ENCODE results near the gene SLC15A3.
"Not testable (repeated sequence)": the region's sequence is repeated elsewhere in the genome, so short reads cannot be mapped to it uniquely, and the experiment has no call there.

The SLC15A3 gene

DNA sequence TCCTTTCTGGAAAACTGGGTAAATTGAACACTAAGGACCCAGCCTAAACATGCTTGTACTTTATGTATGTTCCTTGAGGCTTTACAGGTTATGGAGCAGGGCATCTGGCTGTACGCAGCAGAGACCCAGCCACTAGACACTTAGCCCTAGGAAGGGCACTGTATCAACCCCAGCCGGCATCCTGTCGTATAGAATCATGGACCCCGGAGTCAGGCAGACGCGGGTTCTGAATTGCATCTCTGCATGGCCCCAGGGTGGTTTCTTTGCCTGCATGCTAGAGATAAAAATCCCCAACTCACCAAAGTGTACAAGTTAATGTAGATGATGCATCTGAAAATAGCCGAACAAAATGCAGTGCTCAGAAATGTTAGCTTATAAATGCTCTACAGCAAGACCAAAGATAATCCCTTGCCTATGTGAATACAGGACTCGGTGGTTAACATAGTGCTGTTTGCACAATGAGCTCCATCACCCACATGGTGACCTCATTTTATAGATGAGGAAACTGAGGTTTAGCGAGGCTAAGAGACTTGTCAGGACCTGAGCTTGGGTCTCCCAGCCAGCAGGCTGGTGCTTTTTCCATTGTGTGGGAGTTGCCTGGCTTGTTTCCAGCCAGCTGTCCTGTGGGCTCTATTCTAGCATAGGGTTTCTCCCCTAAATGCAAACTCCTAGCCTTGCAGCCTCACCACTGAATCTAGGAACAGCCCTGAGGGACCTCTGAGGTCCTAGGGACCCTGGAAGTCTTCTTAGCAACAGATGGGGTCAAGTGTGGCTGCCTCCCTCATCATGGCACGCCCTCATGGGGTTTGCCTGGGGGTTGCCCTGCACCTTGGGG lies 26.8 kb upstream of the SLC15A3 start:
- in situ Hi-C loops (cut with MboI; ENCODE audit: low pct_unique_long_range_greater_than_20kb, low sequenced_read_pairs) = no loop called here
- DNase-seq = peak; percentile 79

DNA sequence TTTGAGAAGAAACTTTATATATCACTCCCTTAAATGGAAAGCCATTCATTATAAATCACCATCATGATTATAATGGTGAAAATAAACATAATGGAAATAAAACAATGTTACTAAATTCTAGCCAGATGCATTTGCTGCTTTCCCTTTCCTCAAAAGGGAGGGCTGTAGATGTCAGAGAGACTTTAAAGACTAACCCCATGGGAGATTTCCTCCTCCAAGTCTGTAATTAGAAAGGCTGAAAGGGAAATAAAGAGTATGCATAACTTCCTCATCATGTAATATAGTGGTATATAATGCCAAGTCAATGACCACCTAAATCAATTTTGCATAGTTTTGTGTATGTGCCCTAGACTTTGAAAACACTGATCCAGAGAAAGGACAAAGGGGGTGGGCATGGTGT lies 25.9 kb upstream of the SLC15A3 start:
- in situ Hi-C loops (cut with MboI; ENCODE audit: low pct_unique_long_range_greater_than_20kb, low sequenced_read_pairs) = no loop called here
- DNase-seq = no peak

DNA sequence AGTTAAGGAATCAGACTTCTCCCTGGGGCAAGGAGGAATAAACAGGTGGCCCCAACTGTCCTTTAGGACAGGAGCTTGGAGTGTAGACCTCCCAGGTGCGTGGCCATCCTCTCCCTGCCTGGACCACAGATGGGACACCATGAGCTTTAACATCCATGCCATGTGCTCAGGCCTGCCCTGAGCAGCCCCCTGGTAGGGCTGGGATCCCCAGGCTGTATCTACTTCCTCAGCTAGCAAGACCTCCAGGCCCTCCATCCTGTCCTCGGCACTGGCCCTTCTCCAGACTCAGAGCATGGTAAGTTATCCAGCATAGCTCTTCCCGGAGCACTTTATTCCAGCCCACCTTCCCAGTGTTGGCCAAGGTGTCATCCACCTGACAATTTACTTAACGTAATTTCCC lies 25.2 kb upstream of the SLC15A3 start:
- in situ Hi-C loops (cut with MboI; ENCODE audit: low pct_unique_long_range_greater_than_20kb, low sequenced_read_pairs) = no loop called here
- DNase-seq = no peak

DNA sequence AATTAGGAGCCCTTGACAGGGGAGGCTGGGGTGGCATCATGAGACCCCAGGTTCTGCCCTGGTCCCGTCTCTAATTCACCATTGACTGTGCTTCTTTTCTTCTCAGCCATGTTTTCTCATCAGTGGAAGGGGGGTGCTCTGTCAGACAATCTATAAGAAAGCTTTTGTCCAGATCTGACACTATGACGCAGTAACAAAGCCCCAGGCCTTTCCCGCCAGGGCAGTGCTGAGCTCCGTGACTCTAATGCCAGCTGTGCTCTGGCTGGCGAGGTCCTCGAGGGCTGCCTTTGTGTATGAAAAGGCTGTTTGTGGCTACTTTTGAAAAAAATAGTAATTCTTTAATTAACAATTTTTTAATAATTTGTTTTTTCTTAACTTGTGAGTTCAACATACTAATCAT lies 22.8 kb upstream of the SLC15A3 start:
- in situ Hi-C loops (cut with MboI; ENCODE audit: low pct_unique_long_range_greater_than_20kb, low sequenced_read_pairs) = no loop called here
- no peak for DNase-seq

DNA sequence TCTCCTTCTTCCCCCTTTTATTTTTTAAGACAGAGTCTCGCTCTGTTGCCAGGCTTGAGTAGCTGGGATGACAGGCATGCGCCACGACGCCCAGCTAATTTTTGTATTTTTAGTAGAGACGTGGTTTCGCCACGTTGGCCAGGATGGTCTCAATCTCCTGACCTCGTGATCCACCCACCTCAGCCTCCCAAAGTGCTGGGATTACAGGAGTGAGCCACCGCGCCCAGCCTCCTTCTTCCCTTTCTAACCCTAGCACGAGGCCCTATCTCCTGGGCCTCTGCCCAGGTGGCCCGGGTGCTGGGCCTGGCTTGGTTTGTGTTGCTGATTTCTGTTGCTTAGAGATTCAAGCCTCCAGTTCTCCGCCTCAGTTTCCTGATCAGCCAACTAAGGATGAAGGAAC lies 22.3 kb upstream of the SLC15A3 start:
- DNase-seq; in situ Hi-C loops (cut with MboI; ENCODE audit: low pct_unique_long_range_greater_than_20kb, low sequenced_read_pairs): not testable (repeated sequence)

DNA sequence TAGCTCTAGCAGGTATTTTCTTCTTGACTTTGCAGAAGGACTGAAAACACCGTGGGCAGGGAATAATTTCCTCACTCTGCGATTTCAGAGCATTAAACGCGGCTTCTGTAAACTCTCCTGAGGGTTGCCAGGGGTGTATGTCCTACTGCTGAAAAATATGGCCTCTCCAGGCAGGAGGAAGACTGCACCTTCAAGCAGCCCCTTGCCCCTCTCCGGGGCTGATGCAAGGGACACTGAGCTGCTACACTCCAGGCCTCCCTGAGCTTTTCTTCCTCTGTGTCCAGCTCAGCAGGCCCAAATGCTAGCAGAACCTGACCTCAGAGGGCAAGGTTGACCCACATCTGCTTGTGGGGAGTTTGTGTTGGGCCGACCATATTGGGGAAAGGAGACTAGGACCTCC lies 21.7 kb upstream of the SLC15A3 start:
- DNase-seq = no peak
- in situ Hi-C loops (cut with MboI; ENCODE audit: low pct_unique_long_range_greater_than_20kb, low sequenced_read_pairs) = no loop called here

DNA sequence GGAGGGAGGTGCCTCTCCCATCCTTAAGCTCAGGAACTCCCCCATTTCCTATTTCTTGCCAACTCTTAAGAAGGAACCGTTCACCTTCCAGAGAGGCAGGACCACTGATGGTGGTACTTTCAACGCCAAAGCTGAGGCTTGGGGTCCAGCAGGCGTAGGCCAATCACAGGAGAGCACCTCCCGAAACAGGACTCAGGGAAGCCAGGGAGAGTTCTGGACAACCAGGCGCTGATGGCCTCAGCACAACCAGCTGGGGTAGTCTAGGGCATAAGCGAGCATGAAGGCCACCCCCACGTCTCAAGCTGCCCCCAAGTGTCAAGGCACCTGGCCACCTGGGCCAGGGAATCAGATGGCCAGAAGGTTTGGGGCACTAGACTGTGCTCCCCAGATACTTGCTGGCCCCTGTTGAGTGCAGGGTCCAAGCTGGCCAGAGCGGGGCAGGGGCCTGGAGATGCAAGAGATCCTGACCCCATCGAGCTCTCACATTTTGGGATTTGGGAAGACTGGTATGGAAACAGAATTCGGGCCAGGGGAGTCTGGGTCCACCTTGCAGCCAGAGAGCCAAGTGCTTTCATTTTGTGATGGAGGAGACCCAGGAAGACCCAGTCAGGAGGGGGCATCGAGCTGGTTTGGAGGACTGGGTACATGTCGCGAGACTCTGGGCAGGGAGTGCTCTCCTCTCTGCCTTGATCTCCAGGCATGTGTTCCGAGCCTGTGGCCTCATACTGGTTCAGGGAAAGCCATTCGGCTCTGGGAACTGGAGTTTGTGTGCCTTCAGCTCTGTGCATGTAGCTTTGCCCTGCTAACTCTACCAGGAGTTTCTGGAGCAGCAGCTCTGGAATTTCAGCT lies 20.4 kb upstream of the SLC15A3 start:
- in situ Hi-C loops (cut with MboI; ENCODE audit: low pct_unique_long_range_greater_than_20kb, low sequenced_read_pairs) = no loop called here
- DNase-seq = no peak

DNA sequence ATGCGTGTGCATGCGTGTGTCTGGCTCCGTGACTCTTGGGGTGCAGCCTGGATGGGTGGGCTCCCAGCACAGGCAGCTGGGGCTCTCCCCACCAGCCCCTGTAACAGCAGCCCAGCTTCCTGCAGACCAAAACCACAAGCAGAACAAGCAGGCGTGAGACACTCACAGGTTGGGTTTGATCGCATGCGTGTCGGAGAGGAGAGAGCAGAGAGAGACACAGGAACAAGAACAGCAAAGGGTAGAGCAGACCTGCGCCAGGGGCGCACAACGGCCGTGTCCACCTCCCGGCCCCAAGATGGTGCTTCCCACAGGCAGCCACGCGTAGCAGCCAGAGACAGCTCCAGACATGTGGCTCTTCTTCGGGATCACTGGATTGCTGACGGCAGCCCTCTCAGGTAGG lies 19.5 kb upstream of the SLC15A3 start, which contains the start of gene CD6:
Gene CD6, plus strand, starts transcription at position 161 of the 400 bp plus-strand sequence. Its CDS starts 186 bp downstream, at position 347.
- in situ Hi-C loops (cut with MboI; ENCODE audit: low pct_unique_long_range_greater_than_20kb, low sequenced_read_pairs) = no loop called here
- DNase-seq = peak; percentile 63

DNA sequence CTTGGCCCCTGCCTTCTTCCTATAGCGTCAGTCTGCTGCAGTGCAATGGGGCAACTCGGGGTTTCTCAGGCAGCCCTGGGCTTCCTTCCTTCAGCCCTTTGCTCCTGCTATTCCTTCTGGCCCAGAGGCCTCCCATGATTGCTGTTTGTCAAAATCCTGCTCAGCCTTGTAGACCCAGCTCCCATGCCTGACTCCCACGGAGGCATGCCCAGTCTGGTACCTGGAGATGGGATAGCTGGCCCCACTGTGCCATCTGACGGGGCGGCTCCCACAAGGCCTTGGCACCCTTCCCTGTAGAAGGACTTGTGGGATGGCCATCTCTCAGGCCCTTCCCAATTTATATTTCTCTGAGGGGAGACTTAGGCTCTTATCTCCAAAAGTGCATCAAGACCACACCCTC lies 18.9 kb upstream of the SLC15A3 start:
- DNase-seq = no peak
- in situ Hi-C loops (cut with MboI; ENCODE audit: low pct_unique_long_range_greater_than_20kb, low sequenced_read_pairs) = no loop called here

DNA sequence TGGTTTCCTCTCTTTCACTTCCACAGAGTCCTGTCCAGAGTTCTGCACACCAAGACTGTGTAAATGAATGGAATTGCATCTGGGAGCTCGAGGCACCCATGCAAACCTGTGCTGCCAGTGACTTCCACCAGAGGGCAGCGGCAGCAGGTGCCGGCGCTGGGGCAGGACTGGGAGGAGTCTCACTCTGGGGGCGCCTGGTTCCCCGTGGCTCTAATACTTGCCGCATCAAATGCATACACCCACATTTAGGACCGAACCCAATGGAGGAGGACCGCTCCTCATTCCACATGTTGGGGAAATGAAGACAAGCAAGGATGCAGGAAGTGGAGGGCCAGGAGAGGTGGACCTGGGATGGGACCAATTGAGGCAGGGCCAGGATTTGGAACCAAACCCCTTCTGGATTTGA lies 18.4 kb upstream of the SLC15A3 start:
- in situ Hi-C loops (cut with MboI; ENCODE audit: low pct_unique_long_range_greater_than_20kb, low sequenced_read_pairs) = no loop called here
- peak; percentile 68 for DNase-seq

DNA sequence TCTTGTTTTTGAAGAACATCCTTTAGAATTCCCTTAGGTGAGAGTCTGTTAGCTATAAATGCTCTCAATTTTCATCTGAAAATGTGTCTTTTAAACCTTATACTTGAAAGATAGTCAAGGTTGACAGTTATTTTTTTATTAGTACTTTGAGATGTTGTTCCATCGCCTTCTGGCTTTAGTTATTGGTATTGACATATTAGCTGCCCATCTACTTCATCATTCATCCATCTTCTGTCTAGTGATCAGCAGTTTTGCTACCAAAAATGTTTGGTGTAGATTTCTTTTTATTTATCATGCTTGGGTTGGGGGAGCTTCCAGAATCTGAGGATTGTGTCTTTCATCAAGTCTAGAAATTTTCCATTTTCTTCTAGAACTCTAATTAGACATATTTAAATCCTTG lies 16.2 kb upstream of the SLC15A3 start:
- DNase-seq = no peak
- in situ Hi-C loops (cut with MboI; ENCODE audit: low pct_unique_long_range_greater_than_20kb, low sequenced_read_pairs) = no loop called here

DNA sequence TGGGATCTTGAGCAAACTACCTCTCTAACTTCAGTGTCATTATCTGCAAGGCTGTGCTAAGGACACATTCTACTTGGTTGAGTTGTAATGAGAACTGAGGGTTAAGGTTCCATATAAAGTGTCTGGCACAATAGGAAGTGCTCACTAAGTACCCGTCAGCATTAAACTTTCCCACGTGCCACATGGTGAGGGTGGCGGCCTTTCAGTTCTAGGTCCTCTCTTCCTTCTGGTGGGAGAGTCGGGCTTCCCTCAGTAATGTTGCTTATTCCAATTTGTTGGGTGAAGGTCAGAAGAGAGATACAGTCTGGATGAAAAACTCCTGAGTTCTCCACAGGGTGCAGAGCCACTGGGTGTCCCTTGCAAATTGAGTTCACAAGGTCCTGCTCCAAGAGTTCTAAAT lies 14.9 kb upstream of the SLC15A3 start:
- DNase-seq = no peak
- in situ Hi-C loops (cut with MboI; ENCODE audit: low pct_unique_long_range_greater_than_20kb, low sequenced_read_pairs) = no loop called here

DNA sequence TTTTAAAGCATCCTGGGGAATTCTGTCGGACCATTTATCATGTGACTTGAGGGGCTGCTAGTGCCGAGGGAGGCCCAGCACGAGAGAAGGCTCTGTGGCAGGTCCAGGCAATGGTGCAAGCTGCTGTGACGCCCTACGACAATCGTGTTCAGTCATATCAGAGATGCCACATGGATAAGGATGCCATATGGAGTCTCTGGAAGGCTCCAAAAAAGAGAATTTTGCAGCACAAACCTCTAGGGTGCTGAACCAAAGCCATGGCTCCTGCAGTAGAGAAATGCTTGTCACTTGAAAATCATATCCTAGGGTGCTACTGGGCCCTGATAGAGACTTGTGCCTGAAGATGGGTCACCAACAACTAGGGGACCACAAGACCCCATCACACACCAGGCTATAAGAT lies 12.8 kb upstream of the SLC15A3 start:
- DNase-seq = no peak
- in situ Hi-C loops (cut with MboI; ENCODE audit: low pct_unique_long_range_greater_than_20kb, low sequenced_read_pairs) = no loop called here

DNA sequence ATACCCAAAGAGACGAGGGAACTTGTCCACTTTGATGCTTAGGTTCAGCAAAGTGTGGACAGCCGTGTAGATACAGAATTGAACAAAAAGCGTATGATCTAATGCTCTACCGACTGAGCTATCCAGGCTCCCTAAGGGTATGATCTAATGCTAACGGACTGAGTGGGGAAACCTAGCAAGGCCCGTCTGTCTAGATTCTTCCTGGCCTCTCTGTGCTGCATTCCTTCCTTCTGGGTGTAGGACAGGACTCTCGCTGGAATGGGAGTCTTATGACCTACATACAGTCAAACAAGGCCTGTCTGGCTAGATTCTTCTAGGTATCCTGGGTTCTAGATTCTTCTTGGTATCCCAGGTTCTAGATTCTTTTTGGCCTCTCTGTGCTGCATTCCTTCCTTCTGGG lies 8.4 kb upstream of the SLC15A3 start:
- in situ Hi-C loops (cut with MboI; ENCODE audit: low pct_unique_long_range_greater_than_20kb, low sequenced_read_pairs) = no loop called here
- DNase-seq = no peak

DNA sequence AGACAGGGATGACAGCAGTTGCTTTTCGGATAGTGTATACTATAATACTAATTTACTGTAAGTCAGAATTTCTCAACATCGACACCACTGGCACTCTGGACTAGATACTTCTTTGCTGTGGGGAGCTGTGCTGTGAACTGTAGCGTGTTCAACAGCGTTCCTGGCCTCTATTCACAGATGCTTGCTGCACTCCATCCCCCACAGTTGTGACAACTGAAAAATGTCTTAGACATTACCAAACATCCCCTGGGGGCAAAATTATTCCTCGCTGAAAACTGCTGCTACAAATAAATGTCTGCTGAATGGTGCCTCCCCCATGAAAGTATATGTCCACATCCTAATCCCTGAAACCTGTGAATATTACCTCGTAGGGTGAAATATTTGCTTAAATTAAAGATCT lies 7.5 kb upstream of the SLC15A3 start:
- in situ Hi-C loops (cut with MboI; ENCODE audit: low pct_unique_long_range_greater_than_20kb, low sequenced_read_pairs) = no loop called here
- DNase-seq = no peak

DNA sequence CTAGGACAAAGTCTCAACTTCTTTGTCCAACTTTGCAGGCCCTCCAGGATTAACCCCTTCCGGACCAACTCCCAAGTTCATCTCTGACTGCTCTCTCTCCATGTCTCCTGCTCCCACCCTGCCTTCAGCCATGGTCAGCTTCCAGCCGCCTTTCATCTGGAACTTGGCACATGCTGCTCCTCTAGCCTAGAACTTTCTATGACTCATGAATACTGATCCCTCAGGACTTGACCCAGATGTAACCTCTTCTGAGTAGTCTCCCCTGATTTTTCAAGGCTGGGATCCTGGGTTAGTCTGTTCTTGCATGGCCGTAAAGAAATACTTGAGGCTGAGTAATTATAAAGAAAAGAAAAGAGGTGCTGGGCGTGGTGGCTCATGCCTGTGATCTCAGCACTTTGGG lies 5.2 kb upstream of the SLC15A3 start:
- no peak for DNase-seq
- in situ Hi-C loops (cut with MboI; ENCODE audit: low pct_unique_long_range_greater_than_20kb, low sequenced_read_pairs) = no loop called here

DNA sequence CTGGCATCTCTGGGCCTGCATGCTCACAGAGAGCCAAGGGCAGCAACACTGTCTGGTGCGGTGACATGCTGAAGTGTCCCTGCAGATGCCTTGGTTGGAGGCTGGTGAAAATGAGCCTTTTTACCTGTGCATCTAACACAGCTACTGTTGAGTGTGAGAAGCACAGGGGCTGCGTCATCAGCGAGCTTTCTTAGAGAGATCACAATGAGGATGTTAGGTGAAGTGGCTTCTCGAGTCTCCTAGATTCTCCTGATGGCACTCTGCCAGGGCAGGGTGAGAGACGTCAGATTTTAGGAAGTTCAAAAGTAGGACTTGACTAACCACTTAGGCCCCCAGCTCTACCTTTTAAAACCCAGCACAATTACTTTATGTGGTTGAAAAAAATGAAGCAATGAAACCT lies 3.6 kb upstream of the SLC15A3 start:
- in situ Hi-C loops (cut with MboI; ENCODE audit: low pct_unique_long_range_greater_than_20kb, low sequenced_read_pairs) = no loop called here
- DNase-seq = peak; percentile 59

DNA sequence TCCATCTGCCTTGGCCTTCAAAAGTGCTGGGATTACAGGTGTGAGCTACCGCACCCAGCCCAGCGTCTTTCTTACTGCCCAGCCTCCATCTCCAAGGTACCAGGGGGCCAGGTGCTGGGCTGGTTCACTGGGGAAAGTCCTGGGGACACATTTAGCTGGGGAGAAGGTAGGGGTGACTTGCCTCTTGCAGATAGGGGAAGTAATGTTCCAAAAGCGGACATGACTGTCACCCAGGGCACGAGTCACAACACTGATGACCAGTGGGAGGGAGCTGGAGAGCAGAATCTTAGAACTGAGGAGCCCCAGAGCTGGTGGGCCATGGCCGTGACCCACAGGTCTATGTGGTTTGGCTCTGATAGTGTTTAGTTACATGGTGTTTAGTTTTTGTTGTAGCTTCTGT lies 2.4 kb upstream of the SLC15A3 start:
- in situ Hi-C loops (cut with MboI; ENCODE audit: low pct_unique_long_range_greater_than_20kb, low sequenced_read_pairs) = no loop called here
- no peak for DNase-seq

DNA sequence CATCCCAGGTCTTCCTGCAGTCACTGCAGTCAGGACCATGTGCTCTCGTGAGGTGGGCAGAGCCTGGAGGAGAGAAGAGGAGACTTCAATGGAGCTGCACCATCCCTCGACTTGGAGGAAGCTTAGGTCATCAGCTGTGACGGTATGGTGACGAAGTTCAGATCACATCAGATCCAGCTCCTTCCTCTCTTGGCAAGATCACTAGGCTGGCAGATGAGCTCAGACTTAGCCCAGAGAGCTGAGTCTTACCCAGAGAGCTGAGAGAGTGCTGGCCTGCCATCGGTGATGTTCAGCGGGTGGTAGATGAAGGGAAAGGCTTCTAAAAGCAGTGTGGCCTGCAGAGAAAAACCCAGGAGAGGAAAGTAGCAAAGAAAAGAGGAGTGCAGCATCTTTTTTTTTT lies 1.8 kb upstream of the SLC15A3 start:
- in situ Hi-C loops (cut with MboI; ENCODE audit: low pct_unique_long_range_greater_than_20kb, low sequenced_read_pairs) = no loop called here
- no peak for DNase-seq

DNA sequence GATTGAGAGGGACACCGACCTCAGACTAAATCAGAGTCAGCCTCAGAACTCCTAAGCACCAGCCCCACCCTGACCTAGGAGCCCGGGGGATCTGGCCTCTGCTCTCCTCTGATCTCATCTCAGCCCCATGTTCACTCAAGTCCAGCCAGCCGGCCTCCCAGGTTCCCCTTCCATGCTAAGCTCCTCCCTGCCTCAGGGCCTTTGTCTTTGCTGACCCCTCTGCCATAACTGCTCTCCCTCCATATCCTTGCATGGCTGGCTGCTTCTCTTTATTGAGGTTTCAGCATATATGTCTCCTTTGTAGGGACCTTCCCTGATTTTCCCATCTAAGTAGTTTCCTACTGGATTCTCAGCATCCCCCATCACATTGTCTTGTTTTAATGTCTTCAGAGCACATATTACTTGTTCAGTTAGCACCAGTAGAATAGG lies 780 bp upstream of the SLC15A3 start:
- no peak for DNase-seq

DNA sequence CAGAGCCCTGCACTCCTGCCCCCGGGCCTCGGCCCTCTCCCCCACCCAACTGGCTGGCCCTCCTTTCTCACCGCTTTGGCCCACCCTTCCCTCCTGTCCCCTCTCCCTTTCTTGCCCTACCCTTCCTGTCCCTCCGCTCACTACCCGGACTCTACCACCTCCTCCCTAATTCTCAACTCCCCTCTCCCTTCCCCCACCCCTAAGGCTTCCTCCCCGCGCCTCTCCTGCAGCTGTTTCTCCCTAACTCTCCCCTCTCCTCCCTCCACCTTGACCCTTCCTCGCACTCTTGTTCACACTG lies 421 bp downstream of the SLC15A3 start:
- in situ Hi-C loops (cut with MboI; ENCODE audit: low pct_unique_long_range_greater_than_20kb, low sequenced_read_pairs) = no loop called here
- DNase-seq = no peak

More for the DNA sequence above, 780 bp upstream of the SLC15A3 start:
- in situ Hi-C loops (cut with MboI; ENCODE audit: low pct_unique_long_range_greater_than_20kb, low sequenced_read_pairs) = no loop called here

All from KBM-7 (cell line).